GM20431 (cell line): ENCODE measurements around the gene POLRMT.

Experiments used
- in situ Hi-C: fragments of 300-500 bp; cut with MseI, MboI; formaldehyde crosslinking; loops from one replicate; pipeline ENCODE4 v1.15.0; 2020; ENCODE audit warnings: low sequenced_read_pairs; ENCODE audit not compliant: unreplicated experiment

Gene POLRMT

DNA sequence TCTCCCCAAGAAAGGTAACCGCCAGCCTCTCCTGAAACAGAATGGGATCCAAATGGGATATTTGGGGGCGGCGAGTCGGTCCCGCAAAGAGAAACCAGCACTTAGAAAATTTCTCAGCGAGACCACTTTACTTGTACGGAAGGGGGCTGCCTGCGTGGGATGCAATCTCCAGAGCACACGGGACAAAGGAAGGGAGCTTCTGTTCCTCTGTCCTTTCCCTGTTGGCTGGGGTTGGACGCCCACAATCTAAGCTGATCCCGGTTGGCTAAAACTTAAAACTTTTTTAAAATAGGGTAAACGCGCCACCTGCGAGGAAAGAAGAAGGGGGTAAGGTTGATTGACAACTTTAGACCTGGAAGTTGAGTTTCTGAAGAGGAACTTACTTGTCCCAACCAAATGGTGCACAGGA lies 61.8 kb downstream of the POLRMT start:
- in situ Hi-C loops: no loop called here

DNA sequence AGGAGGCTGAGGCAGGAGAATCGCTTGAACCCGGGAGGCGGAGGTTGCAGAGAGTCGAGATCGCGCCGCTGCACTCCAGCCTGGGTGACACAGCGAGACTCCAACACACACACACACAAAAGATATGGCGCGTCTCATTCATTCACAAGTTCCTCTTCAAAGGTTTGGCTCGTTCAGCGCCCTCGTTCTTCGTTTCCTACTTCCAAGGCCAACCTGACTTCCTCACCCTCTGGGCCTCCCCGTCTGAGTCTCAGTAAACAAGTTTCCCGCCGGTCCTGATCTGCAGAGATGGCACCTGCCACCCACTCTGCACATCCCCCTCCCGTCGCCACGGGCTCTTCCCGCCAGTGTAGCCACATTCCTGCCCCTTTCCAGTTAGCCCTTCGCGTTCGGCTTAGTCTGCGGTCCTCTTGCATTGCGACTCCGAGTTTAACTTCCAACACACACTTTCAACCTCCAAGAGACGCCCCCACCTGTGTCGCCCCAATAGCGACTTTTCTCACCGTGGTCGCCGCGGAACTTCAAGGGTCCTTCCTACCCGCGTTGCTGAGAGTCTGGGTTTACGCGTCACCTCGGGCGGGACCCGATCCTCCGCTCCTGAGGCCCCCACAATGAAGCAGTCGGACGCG lies 62.3 kb downstream of the POLRMT start:
- in situ Hi-C loops: no loop called here

DNA sequence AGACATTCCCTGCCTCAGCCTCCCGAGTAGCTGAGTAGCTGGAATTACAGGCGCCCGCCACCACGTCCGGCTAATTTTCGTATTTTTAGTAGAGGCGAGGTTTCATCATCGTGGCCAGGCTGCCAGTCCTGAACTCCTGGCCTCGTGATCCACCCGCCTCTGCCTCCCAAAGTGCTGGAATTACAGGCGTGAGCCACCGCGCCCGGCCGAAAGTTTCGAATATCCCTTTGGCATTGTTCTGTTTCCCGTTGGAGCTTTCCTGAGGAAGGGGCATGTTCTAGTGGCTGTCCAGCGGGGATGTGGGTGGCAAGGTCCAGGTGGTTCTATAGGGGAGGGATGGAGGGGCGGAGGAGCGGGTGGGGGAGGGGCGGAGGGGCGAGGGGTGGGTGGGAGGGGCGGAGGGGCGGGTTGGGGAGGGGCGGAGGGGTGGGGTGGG lies 63.1 kb downstream of the POLRMT start:
- in situ Hi-C loops: no loop called here

DNA sequence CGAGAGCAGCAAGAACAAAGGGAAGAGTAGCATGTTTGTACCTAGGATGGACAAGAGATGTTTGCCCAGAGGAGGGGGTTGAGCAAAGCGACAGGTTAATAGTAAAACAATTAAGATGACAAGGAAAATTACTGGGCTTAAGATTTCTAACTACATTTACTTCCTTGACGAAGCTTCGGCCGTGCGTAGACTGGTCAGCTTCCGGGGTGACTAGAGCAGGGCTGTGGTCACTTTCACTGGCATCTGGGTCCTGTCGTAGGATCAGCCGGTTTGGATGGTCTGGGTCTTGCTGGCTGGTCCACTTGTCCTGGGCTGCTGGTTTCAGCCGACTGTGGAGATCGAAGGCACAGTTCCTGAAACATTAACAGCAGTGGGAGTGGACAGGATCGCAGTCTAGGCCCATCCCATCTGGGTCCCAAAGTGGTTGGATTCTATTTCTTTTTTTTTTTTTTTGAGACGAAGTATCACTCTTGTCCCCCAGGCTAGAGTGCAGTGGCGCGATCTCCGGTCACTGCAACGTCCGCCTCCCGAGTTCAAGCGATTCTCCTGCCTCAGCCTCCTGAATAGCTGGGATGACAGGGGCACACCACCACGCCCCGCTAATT lies 65.9 kb downstream of the POLRMT start:
- in situ Hi-C loops: no loop called here
